GM12878 (cell line): ENCODE measurements around the gene PPFIBP1. TPM values are rescaled to one million over a fixed set of nuclear protein-coding genes. Genes with fewer than 3 reads are reported as not detected.

Source experiments
- ATAC-seq: fragments of 200-7000 bp; cut with Tn5 transposase; 3 replicates; pipeline ENCODE4 v1.9.1; 2020; ENCODE audit warnings: mild to moderate bottlenecking, moderate library complexity
- BruUV-seq: library from RNA; stranded (reverse); fragments of 400-500 nt; replicated peaks from 2 replicates; lab custom pipeline; 2021; lab: Mats Ljungman, UMichigan
- CTCF ChIA-PET: fragments of 300-600 bp; sonication (Branson Sonifier 250); formaldehyde crosslinking; extraction: SDS; loops from one replicate; lab custom pipeline; 2021; ENCODE audit warnings: inconsistent platforms; lab: Yijun Ruan, JAX
- POLR2A ChIA-PET: fragments of 350-600 bp; formaldehyde crosslinking; extraction: SDS; loops from one replicate; lab custom pipeline; 2021; ENCODE audit warnings: inconsistent platforms; lab: Charles Lee
- RAD21 ChIA-PET: fragments of 300-600 bp; sonication (Branson Sonifier 250); formaldehyde crosslinking; loops from one replicate; lab custom pipeline; 2023; ENCODE audit warnings: antibody characterized with exemption; ENCODE audit not compliant: unreplicated experiment; lab: Charles Lee
- SMC1A ChIA-PET: fragments of 300-600 bp; sonication (Branson Sonifier 250); formaldehyde crosslinking; loops from one replicate; lab custom pipeline; 2023; ENCODE audit not compliant: unreplicated experiment, uncharacterized antibody; lab: Charles Lee
- DNase-seq: peaks from one replicate; pipeline ENCODE4 v3.0.0-alpha.2; 2011; ENCODE audit warnings: low read depth, low spot score
- FAIRE-seq: peaks from 3 replicates; lab custom pipeline; 2011; peaks lifted over from hg19 to GRCh38; lab: Jason Lieb, UNC
- H2AFZ ChIP-seq: 2 replicates; pipeline ENCODE4 v1.6.0; 2011; ENCODE audit warnings: low read depth, low read length, control low read depth; ENCODE audit not compliant: control insufficient read depth
- H3K27ac ChIP-seq: 2 replicates; pipeline ENCODE4 v1.5.1; 2011; ENCODE audit warnings: control low read depth; ENCODE audit not compliant: control insufficient read depth, insufficient read depth
- H3K27me3 ChIP-seq, 2 experiments: replicated peaks in 1 of 2; 2 replicates each; pipeline versions ENCODE4 v1.6.0 to v1.6.1; 2011; ENCODE audit warnings: low read length in 1 of 2; ENCODE audit not compliant: control insufficient read depth in 2 of 2, insufficient read depth in 2 of 2
- H3K36me3 ChIP-seq, 2 experiments: 2 replicates each; pipeline ENCODE4 v1.5.1; 2011; ENCODE audit warnings: low read length in 1 of 2; ENCODE audit not compliant: control insufficient read depth in 2 of 2, insufficient read depth in 2 of 2
- H3K4me1 ChIP-seq: 2 replicates; pipeline ENCODE4 v1.6.1; 2011; ENCODE audit warnings: mild to moderate bottlenecking, low read length, moderate library complexity, mixed read lengths; ENCODE audit not compliant: control insufficient read depth, insufficient read depth
- H3K4me2 ChIP-seq: 2 replicates; pipeline ENCODE4 v1.6.0; 2011; ENCODE audit warnings: control low read depth; ENCODE audit not compliant: control insufficient read depth, insufficient read depth
- H3K4me3 ChIP-seq: fragments of 200-600 bp; sonication (generic); 2 replicates; pipeline ENCODE4 v1.5.1; 2016
- H3K79me2 ChIP-seq: 2 replicates; pipeline ENCODE4 v1.6.0; 2011; ENCODE audit warnings: low read length; ENCODE audit not compliant: control insufficient read depth, insufficient read depth
- H3K9ac ChIP-seq: 2 replicates; pipeline ENCODE4 v1.8.0; 2011; ENCODE audit warnings: low read length, control low read depth, mixed read lengths; ENCODE audit not compliant: control insufficient read depth, insufficient read depth
- H3K9me3 ChIP-seq: replicated peaks from 3 replicates; pipeline ENCODE4 v1.5.1; 2011; ENCODE audit warnings: mild to moderate bottlenecking, low read length; ENCODE audit not compliant: control insufficient read depth, insufficient read depth
- H4K20me1 ChIP-seq: 2 replicates; pipeline ENCODE4 v1.6.0; 2011; ENCODE audit not compliant: control insufficient read depth, insufficient read depth
- HCFC1 ChIP-seq: fragments of 150-350 bp; IDR thresholded peaks from 2 replicates; pipeline ENCODE4 v1.6.1; 2014; ENCODE audit warnings: low read length
- MYC ChIP-seq: IDR thresholded peaks from 2 replicates; pipeline ENCODE4 v1.6.1; 2011; ENCODE audit warnings: mild to moderate bottlenecking, low read length, moderate library complexity, inconsistent platforms; ENCODE audit not compliant: insufficient read depth, insufficient replicate concordance, insufficient read length, severe bottlenecking
- NKRF ChIP-seq: fragments of 450-650 bp; conservative IDR thresholded peaks from 2 replicates; pipeline ENCODE4 v1.6.1; 2017; ENCODE audit warnings: mild to moderate bottlenecking, moderate library complexity
- SMAD1 ChIP-seq: fragments of 450-650 bp; IDR thresholded peaks from 2 replicates; pipeline ENCODE4 v1.6.1; 2018; ENCODE audit warnings: mild to moderate bottlenecking, low read depth; ENCODE audit not compliant: partially characterized antibody
- TAF1 ChIP-seq: IDR thresholded peaks from 2 replicates; pipeline ENCODE4 v1.6.1; 2011; ENCODE audit warnings: mild to moderate bottlenecking, low read depth, low read length, borderline replicate concordance
- in situ Hi-C: fragments of 300-500 bp; cut with MboI; formaldehyde crosslinking; loops from 9 replicates; pipeline ENCODE4 v1.14.3; 2018; ENCODE audit warnings: mixed read lengths
- intact Hi-C: fragments of 100-400 bp; cut with micrococcal nuclease; formaldehyde crosslinking; loops from one replicate; pipeline ENCODE4 v1.14.2; 2022; ENCODE audit not compliant: unreplicated experiment
- polyA plus RNA-seq, 11 experiments: library from polyadenylated mRNA; depleted of rRNA in 4 of 11; unstranded in 6 of 11; stranded (reverse) in 5 of 11; fragments of >200 nt; fragmentation: Nextera tagmentation in 4 of 11; fragmentation: Illumina TruSeq in 1 of 11; extraction: Ambion mirVana in 4 of 11; extraction: Trizol in 1 of 11; gene quantifications; 1 replicate in 1 of 11; 2 replicates in 10 of 11; pipeline versions ENCODE4 v1.2.1 to v1.2.3, GENCODE V29; 2011 to 2016; ENCODE audit warnings: inconsistent platforms in 2 of 11, missing spikeins in 2 of 11, low read depth in 1 of 11
- total RNA-seq, 4 experiments: library from RNA; depleted of rRNA in 3 of 4; stranded (reverse); fragments of >200 nt in 3 of 4; fragmentation: Illumina TruSeq in 1 of 4; extraction: Trizol in 1 of 4; gene quantifications; 2 replicates each; pipeline versions ENCODE4 v1.2.1 to v1.2.3, GENCODE V29; 2013 to 2021
- TF ChIP-seq, protein P1 (sequence below): IDR thresholded peaks from 2 replicates; pipeline ENCODE4 v1.6.1; 2012; ENCODE audit warnings: low read length, inconsistent platforms

The PPFIBP1 gene
- total and polyA plus RNA-seq, 10 of the 15 experiments (the other 5 are each of a cell fraction or from before 2014, with no cell fraction given), result 0.47 to 7.8 (median 3.6) TPM

GRCh38 chr12:27505761-27506160 lies 18.2 kb upstream of the PPFIBP1 start:
- RAD21 ChIA-PET, result no interaction called here
- in situ Hi-C loops, result no loop called here
- H3K79me2 ChIP-seq, result no peaks in the 10 kb centered on the region
- intact Hi-C loops, result no loop called here
- H3K9ac ChIP-seq, result no peak overlapping the region
- POLR2A ChIA-PET, result no interaction called here
- no peak for DNase-seq
- no peaks in the 10 kb centered on the region for H3K4me1 ChIP-seq
- H3K4me3 ChIP-seq, result no peak overlapping the region
- no peaks in the 10 kb centered on the region for H3K27me3 ChIP-seq
- no peak overlapping the region for H3K4me2 ChIP-seq
- no peak for ATAC-seq
- no peaks in the 10 kb centered on the region for H4K20me1 ChIP-seq
- FAIRE-seq, result no peak
- TF ChIP-seq, protein P1, sequence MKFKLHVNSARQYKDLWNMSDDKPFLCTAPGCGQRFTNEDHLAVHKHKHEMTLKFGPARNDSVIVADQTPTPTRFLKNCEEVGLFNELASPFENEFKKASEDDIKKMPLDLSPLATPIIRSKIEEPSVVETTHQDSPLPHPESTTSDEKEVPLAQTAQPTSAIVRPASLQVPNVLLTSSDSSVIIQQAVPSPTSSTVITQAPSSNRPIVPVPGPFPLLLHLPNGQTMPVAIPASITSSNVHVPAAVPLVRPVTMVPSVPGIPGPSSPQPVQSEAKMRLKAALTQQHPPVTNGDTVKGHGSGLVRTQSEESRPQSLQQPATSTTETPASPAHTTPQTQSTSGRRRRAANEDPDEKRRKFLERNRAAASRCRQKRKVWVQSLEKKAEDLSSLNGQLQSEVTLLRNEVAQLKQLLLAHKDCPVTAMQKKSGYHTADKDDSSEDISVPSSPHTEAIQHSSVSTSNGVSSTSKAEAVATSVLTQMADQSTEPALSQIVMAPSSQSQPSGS, result no peak
- no peak for TF ChIP-seq MYC
- TF ChIP-seq TAF1, result no peak
- TF ChIP-seq NKRF, result no peak
- no peak for TF ChIP-seq SMAD1
- no peak for TF ChIP-seq HCFC1
- TF ChIP-seq, all 136 proteins: peak for 0
- Histone ChIP-seq H2AFZ (no peak overlapping the region), H3K27ac (no peak overlapping the region), H3K36me3 (no peaks in the 10 kb centered on the region), H3K9me3 (no peaks in the 10 kb centered on the region)
- ChIA-PET CTCF (interaction anchor here (1.3 kb wide), 1 partner anchor 200 kb away, joined by 3 read pairs; no protein-coding TSS in a partner anchor), SMC1A (interaction anchor here (1.4 kb wide), 1 partner anchor 18 kb away, joined by 3 read pairs; the partner anchor contains the start of gene PPFIBP1)
- BruUV-seq, result no TSS peak
